Activated CD4-positive, alpha-beta memory T cell treated with anti-CD3 and anti-CD28 coated beads, Interleukin-2, amount 10 ng/mL, durations not matched to agents 7 days and 5 days (primary cell): ENCODE measurements around the gene KIF23. TPM values are rescaled to one million over a fixed set of nuclear protein-coding genes. Genes with fewer than 3 reads are reported as not detected.

ENCODE experiments used
- CTCF ChIA-PET: fragments of 350-600 bp; sonication (Branson Sonifier 250); formaldehyde crosslinking; loops from one replicate; lab custom pipeline; 2021; ENCODE audit warnings: antibody characterized with exemption, inconsistent platforms; lab: Charles Lee
- POLR2A ChIA-PET: fragments of 350-600 bp; sonication (Branson Sonifier 250); formaldehyde crosslinking; loops from one replicate; lab custom pipeline; 2021; ENCODE audit warnings: antibody characterized with exemption; lab: Charles Lee
- DNase-seq: peaks from one replicate; pipeline ENCODE4 v3.0.0-alpha.2; 2020
- H3K27ac Mint-ChIP-seq: one replicate; pipeline ENCODE4 v1.8.0; 2021; ENCODE audit warnings: mild to moderate bottlenecking, mixed read lengths
- H3K27me3 Mint-ChIP-seq: one replicate; pipeline ENCODE4 v1.8.0; 2021; ENCODE audit warnings: mixed read lengths
- H3K36me3 Mint-ChIP-seq: one replicate; pipeline ENCODE4 v1.8.0; 2021; ENCODE audit warnings: low read depth, mixed read lengths
- H3K4me1 Mint-ChIP-seq: one replicate; pipeline ENCODE4 v1.8.0; 2021; ENCODE audit warnings: mixed read lengths
- H3K4me3 Mint-ChIP-seq: one replicate; pipeline ENCODE4 v1.8.0; 2021; ENCODE audit warnings: mild to moderate bottlenecking, mixed read lengths
- H3K9me3 Mint-ChIP-seq: one replicate; pipeline ENCODE4 v1.8.0; 2021; ENCODE audit warnings: mixed read lengths
- total RNA-seq, 2 experiments: library from RNA; stranded (reverse); gene quantifications; one replicate each; pipeline ENCODE4 v1.2.3, GENCODE V29; 2021

The KIF23 gene
- total RNA-seq, 2 experiments from 2014 or later = 55.7 to 60.8 TPM

- no peak for DNase-seq
- no peak overlapping the region for H3K27ac Mint-ChIP-seq
Measured at GRCh38 chr15:69490356-69491037, 76.3 kb downstream of the KIF23 start.

GRCh38 chr15:69491038-69491505, 76.9 kb downstream of the KIF23 start:
- CTCF ChIA-PET = no interaction called here
- POLR2A ChIA-PET = no interaction called here
- Mint-ChIP-seq H3K27me3 (peaks cover 8% of the 10 kb centered on the region), H3K9me3 (no peaks in the 10 kb centered on the region), H3K4me3 (no peak overlapping the region), H3K27ac (no peak overlapping the region), H3K4me1 (no peaks in the 10 kb centered on the region), H3K36me3 (no peaks in the 10 kb centered on the region)
- DNase-seq = no peak

More at GRCh38 chr15:69490356-69491037, 76.3 kb downstream of the KIF23 start:
- Mint-ChIP-seq H3K27me3 (peaks cover 8% of the 10 kb centered on the region), H3K36me3 (no peaks in the 10 kb centered on the region), H3K4me1 (no peaks in the 10 kb centered on the region), H3K4me3 (no peak overlapping the region), H3K9me3 (no peaks in the 10 kb centered on the region)
- ChIA-PET CTCF (no interaction called here), POLR2A (no interaction called here)

GRCh38 chr15:69493406-69493805, 79.3 kb downstream of the KIF23 start:
- POLR2A ChIA-PET = no interaction called here
- CTCF ChIA-PET = interaction anchor here (1.4 kb wide), 1 partner anchor 15 kb away, joined by 4 read pairs; no protein-coding TSS in a partner anchor
- Mint-ChIP-seq H3K9me3 (no peaks in the 10 kb centered on the region), H3K36me3 (no peaks in the 10 kb centered on the region), H3K4me1 (peaks cover 6% of the 10 kb centered on the region), H3K4me3 (no peak overlapping the region), H3K27me3 (peaks cover 8% of the 10 kb centered on the region), H3K27ac (no peak overlapping the region)
- no peak for DNase-seq

- ChIA-PET CTCF (no interaction called here), POLR2A (no interaction called here)
- no peak overlapping the region for H3K4me3 Mint-ChIP-seq
- no peaks in the 10 kb centered on the region for H3K27me3 Mint-ChIP-seq
- no peak overlapping the region for H3K27ac Mint-ChIP-seq
- no peaks in the 10 kb centered on the region for H3K36me3 Mint-ChIP-seq
- H3K9me3 Mint-ChIP-seq = no peaks in the 10 kb centered on the region
- no peak for DNase-seq
- peaks cover 9% of the 10 kb centered on the region for H3K4me1 Mint-ChIP-seq
Measured at GRCh38 chr15:69496001-69496400, 81.9 kb downstream of the KIF23 start.

- peaks cover 9% of the 10 kb centered on the region for H3K4me1 Mint-ChIP-seq
- DNase-seq = no peak
- H3K4me3 Mint-ChIP-seq = no peak overlapping the region
- no peak overlapping the region for H3K27ac Mint-ChIP-seq
- no peaks in the 10 kb centered on the region for H3K9me3 Mint-ChIP-seq
- no peaks in the 10 kb centered on the region for H3K27me3 Mint-ChIP-seq
- no peaks in the 10 kb centered on the region for H3K36me3 Mint-ChIP-seq
- ChIA-PET CTCF (no interaction called here), POLR2A (no interaction called here)
Measured at GRCh38 chr15:69497076-69497475, 82.9 kb downstream of the KIF23 start.

- CTCF ChIA-PET = no interaction called here
- no peak overlapping the region for H3K27ac Mint-ChIP-seq
- no peaks in the 10 kb centered on the region for H3K36me3 Mint-ChIP-seq
- H3K4me1 Mint-ChIP-seq = peaks cover 9% of the 10 kb centered on the region
- H3K27me3 Mint-ChIP-seq = no peaks in the 10 kb centered on the region
- H3K9me3 Mint-ChIP-seq = no peaks in the 10 kb centered on the region
- POLR2A ChIA-PET = no interaction called here
- no peak overlapping the region for H3K4me3 Mint-ChIP-seq
- no peak for DNase-seq
Measured at GRCh38 chr15:69497667-69498066, 83.5 kb downstream of the KIF23 start.

Other genes with a start within 250 kb of the KIF23 start
- not detected for gene PAQR5, start 115.4 kb upstream of the KIF23 start, total RNA-seq
- gene RPLP1, start 38.5 kb downstream of the KIF23 start, total RNA-seq = 1,000 to 10,000 TPM; 1,524 to 1,535 TPM